ENCODE measurements around the gene UBA7.

- TF ChIP-seq YY1 (IDR thresholded peaks at IDR 0.05; ENCODE audit: insufficient read depth, insufficient read length) (no peak), ZNF274 (IDR thresholded peaks at IDR 0.05; ENCODE audit: low read depth, low read length) (no peak)
These were observed 7.7 kb downstream of the UBA7 start for GRCh38 chr3:49805897-49806701.
